ENCODE measurements around the gene SORL1.

DNA sequence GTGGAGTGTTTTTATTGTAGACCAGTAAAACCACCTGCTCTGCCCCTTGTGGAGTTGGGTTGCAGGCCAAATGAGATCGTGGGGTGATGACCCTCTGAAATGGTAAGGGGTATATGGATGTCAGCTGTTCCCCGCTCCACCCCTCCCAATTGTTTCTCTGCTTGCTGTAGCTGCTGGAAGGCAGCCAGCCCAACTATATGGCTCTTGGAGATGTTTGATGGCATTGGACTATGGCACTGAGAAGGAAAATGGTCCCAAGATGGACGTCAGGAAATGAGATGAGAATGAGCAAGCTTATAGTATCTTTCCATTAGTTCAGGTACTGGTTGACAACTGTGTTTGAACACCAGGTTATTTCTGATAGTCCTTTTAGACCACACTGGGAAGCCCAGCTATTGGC lies 95.5 kb downstream of the SORL1 start:
- TF ChIP-seq BHLHE40 (IDR thresholded peaks at IDR 0.05; ENCODE audit: borderline replicate concordance) (no peak), L3MBTL2 (conservative IDR thresholded peaks at IDR 0.05) (no peak), FOXM1 (IDR thresholded peaks at IDR 0.05; ENCODE audit: borderline replicate concordance) (no peak), HDGF (IDR thresholded peaks at IDR 0.05; ENCODE audit: borderline replicate concordance) (no peak), SP1 (IDR thresholded peaks at IDR 0.05) (no peak), ELF4 (IDR thresholded peaks at IDR 0.05) (no peak), SUZ12 (IDR thresholded peaks at IDR 0.05) (no peak), ZNF384 (IDR thresholded peaks at IDR 0.05) (no peak), FOXA1 (IDR thresholded peaks at IDR 0.05) (no peak), TARDBP (IDR thresholded peaks at IDR 0.05) (no peak), ARNT (IDR thresholded peaks at IDR 0.05) (no peak)
- TF ChIP-seq, protein P1, sequence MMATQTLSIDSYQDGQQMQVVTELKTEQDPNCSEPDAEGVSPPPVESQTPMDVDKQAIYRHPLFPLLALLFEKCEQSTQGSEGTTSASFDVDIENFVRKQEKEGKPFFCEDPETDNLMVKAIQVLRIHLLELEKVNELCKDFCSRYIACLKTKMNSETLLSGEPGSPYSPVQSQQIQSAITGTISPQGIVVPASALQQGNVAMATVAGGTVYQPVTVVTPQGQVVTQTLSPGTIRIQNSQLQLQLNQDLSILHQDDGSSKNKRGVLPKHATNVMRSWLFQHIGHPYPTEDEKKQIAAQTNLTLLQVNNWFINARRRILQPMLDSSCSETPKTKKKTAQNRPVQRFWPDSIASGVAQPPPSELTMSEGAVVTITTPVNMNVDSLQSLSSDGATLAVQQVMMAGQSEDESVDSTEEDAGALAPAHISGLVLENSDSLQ (IDR thresholded peaks at IDR 0.05) = no peak
